Skeletal muscle tissue (tissue), 4 donors: ENCODE measurements around the gene LAMB1. TPM values are rescaled to one million over a fixed set of nuclear protein-coding genes. Genes with fewer than 3 reads are reported as not detected.
"Not testable (repeated sequence)": the region's sequence is repeated elsewhere in the genome, so short reads cannot be mapped to it uniquely, and the experiment has no call there.

Experiments used
- H3K27ac ChIP-seq: one replicate; pipeline ENCODE4 v1.7.0; 2013; ENCODE audit warnings: mild to moderate bottlenecking, low read depth, low read length, inconsistent platforms
- H3K27me3 ChIP-seq, 3 donors: one replicate each; pipeline ENCODE4 v1.7.0; 2013; ENCODE audit warnings: low read length in 3 of 3; ENCODE audit not compliant: control insufficient read depth in 3 of 3, insufficient read depth in 3 of 3
- H3K36me3 ChIP-seq, 3 donors: one replicate each; pipeline ENCODE4 v1.7.0; 2013; ENCODE audit warnings: low read length in 3 of 3; ENCODE audit not compliant: control insufficient read depth in 3 of 3, insufficient read depth in 3 of 3
- H3K4me1 ChIP-seq, 3 donors: one replicate each; pipeline ENCODE4 v1.7.0; 2013; ENCODE audit warnings: low read length in 3 of 3, mild to moderate bottlenecking in 3 of 3; ENCODE audit not compliant: control insufficient read depth in 3 of 3, insufficient read depth in 3 of 3
- H3K4me3 ChIP-seq, 3 donors: one replicate each; pipeline ENCODE4 v1.7.0; 2013; ENCODE audit warnings: low read length in 3 of 3
- H3K9ac ChIP-seq, 3 donors: one replicate each; pipeline ENCODE4 v1.7.0; 2013; ENCODE audit warnings: low read length in 3 of 3, mild to moderate bottlenecking in 3 of 3, moderate library complexity in 2 of 3, low read depth in 1 of 3
- H3K9me3 ChIP-seq, 3 donors: one replicate each; pipeline ENCODE4 v1.7.0; 2013; ENCODE audit warnings: low read length in 3 of 3; ENCODE audit not compliant: control insufficient read depth in 3 of 3
- total RNA-seq: library from RNA; depleted of rRNA; stranded (reverse); fragments of >200 nt; gene quantifications from one replicate; pipeline ENCODE4 v1.2.3, GENCODE V29; 2014
- donor health status: Osteomylitis.

LAMB1 gene
- total RNA-seq, 1 donor from 2014 or later = 195 TPM

- H3K36me3 ChIP-seq = peaks cover 6 to 24% (median 22%) of the 10 kb centered on the region in 3 donors
- H3K27ac ChIP-seq = no peak overlapping the region
- no peak overlapping the region for H3K4me3 ChIP-seq
- H3K9me3 ChIP-seq = no peaks in the 10 kb centered on the region
- no peak overlapping the region for H3K9ac ChIP-seq
- no peaks in the 10 kb centered on the region for H3K27me3 ChIP-seq
- H3K4me1 ChIP-seq = no peaks in the 10 kb centered on the region
Measured at GRCh38 chr7:107931740-107932515, 71.0 kb downstream of the LAMB1 start.

- peaks cover 0 to 29% (median 20%) of the 10 kb centered on the region in 3 donors for H3K36me3 ChIP-seq
Measured at GRCh38 chr7:107926481-107926880, 76.5 kb downstream of the LAMB1 start.

GRCh38 chr7:107924841-107925504 lies 78.0 kb downstream of the LAMB1 start:
- H3K9ac ChIP-seq = no peak overlapping the region
- no peaks in the 10 kb centered on the region for H3K4me1 ChIP-seq
- no peaks in the 10 kb centered on the region for H3K27me3 ChIP-seq
- H3K36me3 ChIP-seq = peaks cover 7 to 29% (median 15%) of the 10 kb centered on the region in 3 donors
- H3K9me3 ChIP-seq = no peaks in the 10 kb centered on the region
- H3K4me3 ChIP-seq = no peak overlapping the region
- H3K27ac ChIP-seq = no peak overlapping the region

More at GRCh38 chr7:107926481-107926880, 76.5 kb downstream of the LAMB1 start:
- H3K4me3 ChIP-seq = no peak overlapping the region
- H3K9me3 ChIP-seq = no peaks in the 10 kb centered on the region
- H3K27me3 ChIP-seq = no peaks in the 10 kb centered on the region
- no peak overlapping the region for H3K9ac ChIP-seq
- H3K27ac ChIP-seq = no peak overlapping the region
- H3K4me1 ChIP-seq = no peaks in the 10 kb centered on the region

DNA sequence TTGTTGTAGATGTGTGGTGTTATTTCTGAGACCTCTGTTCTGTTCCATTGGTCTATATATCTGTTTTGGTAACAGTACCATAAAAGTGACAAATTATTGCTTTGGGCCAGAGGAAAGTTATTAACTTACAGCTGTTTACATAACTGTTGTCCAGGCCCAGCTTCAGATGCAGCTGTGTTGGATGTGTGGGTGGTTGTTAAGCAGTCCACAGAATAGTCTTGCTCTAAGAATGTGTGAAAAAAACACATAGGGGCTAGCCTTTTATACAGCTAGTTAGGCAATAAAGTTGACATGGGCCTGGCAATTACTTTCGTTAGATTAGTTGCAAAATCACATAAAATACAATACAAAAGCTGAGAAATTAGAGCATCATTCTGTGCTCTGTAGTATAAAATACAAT lies 80.1 kb downstream of the LAMB1 start:
- Histone ChIP-seq H3K4me3 (no peak overlapping the region), H3K27me3 (no peaks in the 10 kb centered on the region), H3K27ac (no peak overlapping the region), H3K4me1 (no peaks in the 10 kb centered on the region), H3K9me3 (no peaks in the 10 kb centered on the region), H3K36me3 (peaks cover 17 to 36% (median 29%) of the 10 kb centered on the region in 3 donors), H3K9ac (no peak overlapping the region)

DNA sequence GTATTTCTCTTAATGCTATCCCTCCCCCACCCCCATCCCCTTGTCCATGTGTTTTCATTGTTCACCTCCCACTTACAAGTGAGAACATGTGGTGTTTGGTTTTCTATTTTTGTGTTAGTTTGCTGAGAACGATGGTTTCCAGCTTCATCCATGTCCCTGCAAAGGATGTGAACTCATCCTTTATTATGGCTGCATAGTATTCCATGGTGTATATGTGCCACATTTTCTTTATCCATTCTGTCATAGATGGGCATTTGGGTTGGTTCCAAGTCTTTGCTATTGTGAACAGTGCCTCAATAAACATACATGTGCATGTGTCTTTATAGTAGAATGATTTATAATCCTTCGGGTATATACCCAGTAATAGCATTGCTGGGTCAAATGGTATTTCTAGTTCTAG lies 81.1 kb downstream of the LAMB1 start:
- not testable (repeated sequence) for H3K4me3 ChIP-seq, H3K27ac ChIP-seq, H3K4me1 ChIP-seq, H3K9me3 ChIP-seq, H3K27me3 ChIP-seq, H3K9ac ChIP-seq
- peaks cover 24 to 46% (median 36%) of the 10 kb centered on the region in 3 donors for H3K36me3 ChIP-seq

DNA sequence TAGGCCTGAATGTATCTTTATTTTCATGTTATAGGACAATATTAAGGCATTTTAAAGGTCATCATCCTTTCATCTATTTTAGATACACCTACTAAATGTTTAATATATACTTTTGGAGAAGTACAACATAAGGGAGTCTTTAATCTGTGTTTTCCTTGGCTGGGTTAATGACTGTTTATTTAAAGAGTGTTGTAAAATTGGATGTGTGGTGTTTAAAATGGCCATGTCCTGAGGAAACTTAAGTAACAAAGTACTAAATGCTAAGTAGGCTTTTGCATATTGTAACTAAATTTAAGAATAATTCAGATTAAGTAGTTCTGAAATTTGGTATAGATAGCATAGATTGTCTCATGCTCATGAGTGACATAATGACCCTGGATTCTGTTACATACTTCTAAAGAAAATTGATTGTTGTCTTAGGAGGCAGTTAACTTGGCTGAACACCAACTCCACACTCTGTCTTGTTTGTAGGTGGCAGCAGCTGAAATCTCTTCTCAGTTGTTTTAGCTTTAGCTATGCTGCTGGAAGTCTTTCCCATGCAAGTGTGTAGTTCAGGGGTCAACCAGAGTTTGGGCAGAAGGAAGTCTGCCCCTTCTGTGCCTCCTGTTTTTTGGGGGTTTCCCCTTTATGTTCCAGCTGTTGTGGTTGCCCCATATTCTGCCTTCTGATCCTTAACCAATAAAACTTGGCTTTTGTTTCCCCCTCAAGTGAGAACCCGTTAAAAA lies 82.8 kb downstream of the LAMB1 start:
- Histone ChIP-seq H3K4me1 (no peaks in the 10 kb centered on the region), H3K9ac (no peak overlapping the region), H3K9me3 (no peaks in the 10 kb centered on the region), H3K27me3 (no peaks in the 10 kb centered on the region), H3K36me3 (peaks cover 24 to 43% (median 42%) of the 10 kb centered on the region in 3 donors), H3K27ac (no peak overlapping the region), H3K4me3 (no peak overlapping the region)

- H3K9me3 ChIP-seq = no peaks in the 10 kb centered on the region
- H3K9ac ChIP-seq = no peak overlapping the region
- H3K27me3 ChIP-seq = no peaks in the 10 kb centered on the region
- H3K4me3 ChIP-seq = no peak overlapping the region
- H3K36me3 ChIP-seq = peaks cover 24 to 42% (median 38%) of the 10 kb centered on the region in 3 donors
- H3K4me1 ChIP-seq = no peaks in the 10 kb centered on the region
- H3K27ac ChIP-seq = no peak overlapping the region
Measured at GRCh38 chr7:107918948-107919347, 84.0 kb downstream of the LAMB1 start.

DNA sequence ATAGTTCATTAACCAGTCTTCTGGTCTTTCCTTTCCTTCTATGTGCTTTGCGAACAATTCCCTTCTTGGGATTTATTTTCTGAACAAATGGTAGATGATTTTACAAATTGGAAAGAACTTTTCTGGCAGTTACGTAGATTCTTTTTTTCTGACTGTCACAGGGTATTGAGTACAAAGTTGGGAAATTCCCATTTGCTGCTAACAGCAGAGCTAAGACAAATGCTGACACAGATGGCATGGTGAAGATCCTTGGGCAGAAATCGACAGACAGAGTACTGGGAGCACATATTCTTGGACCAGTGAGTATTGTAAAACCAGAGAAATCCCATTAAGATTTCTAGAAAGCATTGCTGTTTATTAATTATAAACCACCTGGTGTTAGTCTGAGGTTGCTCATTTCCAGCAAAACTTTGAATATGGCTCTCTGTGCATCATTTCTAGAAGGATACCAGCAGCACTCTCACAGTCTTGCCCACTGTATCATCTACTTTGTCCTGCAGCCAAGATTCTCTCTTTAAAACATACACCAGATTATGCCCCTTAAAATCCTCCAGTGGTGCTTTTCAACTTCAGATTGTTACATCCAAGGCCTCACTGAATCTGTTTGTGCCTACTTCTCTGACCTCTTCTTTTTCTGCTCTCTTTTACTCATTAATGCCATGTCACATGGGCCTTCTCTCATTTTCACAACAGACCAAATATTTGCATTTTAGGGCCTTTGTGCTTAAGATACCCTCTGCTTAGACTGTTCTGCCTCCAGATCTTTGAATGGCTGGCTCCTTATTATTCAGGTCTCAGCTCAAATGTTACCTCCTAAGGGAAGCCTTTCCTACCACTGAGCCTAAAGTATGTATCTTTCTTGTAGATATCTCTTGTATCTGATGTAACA lies 85.0 kb downstream of the LAMB1 start:
- H3K27ac ChIP-seq = no peak overlapping the region

DNA sequence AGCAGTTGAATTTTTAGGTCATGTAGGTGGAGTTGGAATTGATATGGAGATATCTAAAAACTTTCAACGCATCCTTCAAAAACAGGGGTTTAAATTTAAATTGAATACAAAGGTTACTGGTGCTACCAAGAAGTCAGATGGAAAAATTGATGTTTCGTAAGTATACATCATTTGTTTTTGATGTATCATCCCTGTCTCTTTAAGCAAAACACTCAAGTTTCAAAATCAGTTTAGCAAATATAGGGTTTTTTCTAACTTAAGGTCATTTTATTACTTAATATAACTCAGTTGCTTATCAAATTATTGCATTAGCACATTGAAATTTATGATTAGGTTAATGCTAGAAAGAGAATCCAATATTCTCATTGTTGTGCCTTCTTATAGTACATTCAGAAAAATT lies 87.4 kb downstream of the LAMB1 start:
- H3K27me3 ChIP-seq = no peaks in the 10 kb centered on the region
- H3K27ac ChIP-seq = no peak overlapping the region
- no peaks in the 10 kb centered on the region for H3K4me1 ChIP-seq
- H3K9me3 ChIP-seq = no peaks in the 10 kb centered on the region
- no peak overlapping the region for H3K9ac ChIP-seq
- H3K4me3 ChIP-seq = no peak overlapping the region
- peaks cover 23 to 39% (median 36%) of the 10 kb centered on the region in 3 donors for H3K36me3 ChIP-seq

More for the DNA sequence above, 85.0 kb downstream of the LAMB1 start:
- H3K9me3 ChIP-seq = no peaks in the 10 kb centered on the region
- H3K4me3 ChIP-seq = no peak overlapping the region
- H3K27me3 ChIP-seq = no peaks in the 10 kb centered on the region
- no peak overlapping the region for H3K9ac ChIP-seq
- no peaks in the 10 kb centered on the region for H3K4me1 ChIP-seq
- H3K36me3 ChIP-seq = peaks cover 24 to 36% (median 34%) of the 10 kb centered on the region in 3 donors
